Stimulated activated CD8-positive, alpha-beta memory T cell treated with anti-CD3 and anti-CD28 coated beads, Interleukin-2, amount 100 ng/mL, for 1 hour (primary cell): ENCODE measurements around the gene NOLC1.

ENCODE experiments used
- DNase-seq, 2 donors: peaks; one replicate each; pipeline ENCODE4 v3.0.0-alpha.2; 2020; ENCODE audit warnings: low read depth in 2 of 2

Gene NOLC1

DNA sequence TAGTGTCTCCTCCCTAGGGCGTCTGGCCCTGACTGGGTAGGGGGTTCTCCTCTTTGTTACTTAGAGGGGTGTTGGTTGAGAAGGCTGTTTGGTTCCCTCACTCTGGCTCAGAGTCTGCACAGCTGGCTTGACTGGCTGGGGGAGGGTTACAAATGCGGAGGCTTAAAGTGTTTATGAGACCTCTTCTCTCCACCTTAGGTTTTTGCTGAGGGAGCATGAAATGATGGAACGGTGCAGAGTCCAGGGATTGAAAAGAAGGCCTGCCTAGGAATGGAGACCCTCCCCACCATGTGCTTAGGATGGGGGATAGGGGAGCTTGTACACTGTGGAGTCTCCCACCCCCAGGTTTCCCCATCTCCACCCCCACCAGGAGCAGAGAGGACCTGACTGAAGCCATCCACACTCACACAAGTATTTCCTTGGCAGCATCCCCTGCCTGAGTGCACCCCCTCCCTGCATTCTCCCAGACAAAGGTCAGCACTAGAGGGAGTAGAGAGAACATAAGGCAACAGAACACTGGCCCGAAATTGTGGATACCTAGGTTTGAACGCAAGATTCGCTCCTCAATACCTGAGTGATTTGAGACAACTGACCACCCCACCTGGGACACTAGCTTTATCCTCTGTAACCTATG, 30.3 kb upstream of the NOLC1 start:
- no peak for DNase-seq

DNA sequence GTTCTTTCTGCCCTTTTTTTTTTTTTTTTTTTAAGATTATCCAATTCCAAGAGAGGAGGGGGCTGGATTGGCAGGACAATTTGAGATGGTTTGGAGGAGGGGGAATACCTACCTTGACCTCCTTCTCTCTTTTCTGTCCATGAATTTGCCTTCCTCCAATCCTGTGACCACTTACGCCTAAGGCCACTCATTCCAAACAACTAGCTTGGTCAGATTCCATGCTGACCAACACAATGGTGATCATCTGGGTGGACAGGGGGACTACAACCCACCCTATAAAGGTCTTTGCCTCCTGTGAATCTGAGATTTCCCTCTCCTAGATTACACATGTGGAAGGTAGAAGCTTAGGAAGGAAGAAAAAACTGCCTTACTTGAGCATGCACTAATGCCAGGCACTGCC, 29.7 kb upstream of the NOLC1 start:
- no peak for DNase-seq

DNA sequence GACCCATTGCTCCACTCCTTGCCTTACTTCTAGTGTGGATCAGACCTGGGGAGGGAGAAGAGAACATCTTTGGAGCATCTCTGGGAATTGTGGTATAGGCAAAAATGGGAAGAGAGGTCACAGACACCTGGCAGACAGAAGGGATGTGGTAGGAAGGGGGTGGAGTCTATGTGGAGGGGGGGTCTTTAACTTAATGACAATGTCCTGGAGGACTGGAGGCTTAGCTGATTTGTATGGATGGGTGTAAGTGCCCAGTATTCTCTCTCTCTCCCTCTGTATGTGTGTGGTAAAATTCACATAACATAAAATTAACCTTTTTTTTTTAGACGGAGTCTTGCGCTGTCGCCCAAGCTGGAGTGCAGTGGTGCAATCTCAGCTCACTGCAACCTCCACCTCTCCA, 29.0 kb upstream of the NOLC1 start:
- no peak for DNase-seq

DNA sequence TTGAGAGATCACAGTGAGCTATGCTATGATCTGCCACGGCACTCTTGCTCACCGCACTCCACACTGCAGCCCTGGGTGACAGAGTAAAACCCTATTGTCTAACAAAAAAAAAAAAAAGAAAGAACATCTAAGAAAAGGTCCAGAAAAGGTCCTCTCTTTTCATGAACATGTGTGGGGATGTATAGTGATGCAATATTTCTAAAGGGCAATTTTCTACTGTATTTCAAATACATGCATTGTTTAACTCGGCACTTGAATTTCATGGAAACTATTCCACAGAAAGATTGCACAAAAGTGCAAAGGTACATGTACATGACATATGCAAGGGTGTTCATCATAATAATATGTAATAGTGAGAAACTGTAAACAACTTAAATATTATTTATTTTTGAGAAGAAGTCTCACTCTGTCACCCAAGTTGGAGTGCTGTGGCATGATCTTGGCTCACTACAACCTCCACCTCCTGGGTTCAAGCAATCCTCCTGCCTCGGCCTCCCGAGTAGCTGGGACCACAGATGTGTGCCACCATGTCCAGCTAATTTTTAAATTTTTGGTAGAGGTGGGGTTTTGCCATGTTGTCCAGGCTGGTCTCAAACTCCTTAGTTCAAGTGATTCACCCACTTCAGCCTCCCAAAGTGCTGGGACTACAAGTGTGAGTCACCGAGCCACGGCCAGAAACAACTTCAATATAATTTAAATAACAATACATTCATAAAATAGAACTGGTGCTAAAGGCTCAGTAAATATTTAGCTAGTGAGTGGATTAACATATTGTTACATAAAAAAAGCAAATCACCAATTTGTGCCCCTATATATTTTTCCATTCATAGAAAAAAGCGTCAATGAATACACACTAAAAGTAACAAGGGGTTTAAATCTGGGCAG, 20.7 kb upstream of the NOLC1 start:
- no peak for DNase-seq

DNA sequence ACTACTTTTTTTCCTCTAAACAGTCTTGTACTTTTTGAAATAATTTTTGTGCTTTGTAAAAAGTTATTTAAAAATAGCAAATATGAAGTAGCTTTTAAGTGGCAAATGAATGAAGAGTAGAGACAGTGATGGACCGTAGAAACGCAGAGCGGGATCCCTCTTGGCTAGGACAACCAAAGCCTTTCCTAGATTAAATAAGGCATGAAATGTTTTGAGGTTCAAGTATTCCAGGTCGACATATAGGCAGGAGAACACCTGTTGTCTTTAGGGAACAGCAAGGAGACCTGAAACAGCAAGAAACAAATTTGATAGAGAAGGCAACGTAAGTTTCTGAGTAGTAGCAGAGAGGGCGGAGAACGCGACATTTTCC, 20.0 kb upstream of the NOLC1 start:
- no peak for DNase-seq

DNA sequence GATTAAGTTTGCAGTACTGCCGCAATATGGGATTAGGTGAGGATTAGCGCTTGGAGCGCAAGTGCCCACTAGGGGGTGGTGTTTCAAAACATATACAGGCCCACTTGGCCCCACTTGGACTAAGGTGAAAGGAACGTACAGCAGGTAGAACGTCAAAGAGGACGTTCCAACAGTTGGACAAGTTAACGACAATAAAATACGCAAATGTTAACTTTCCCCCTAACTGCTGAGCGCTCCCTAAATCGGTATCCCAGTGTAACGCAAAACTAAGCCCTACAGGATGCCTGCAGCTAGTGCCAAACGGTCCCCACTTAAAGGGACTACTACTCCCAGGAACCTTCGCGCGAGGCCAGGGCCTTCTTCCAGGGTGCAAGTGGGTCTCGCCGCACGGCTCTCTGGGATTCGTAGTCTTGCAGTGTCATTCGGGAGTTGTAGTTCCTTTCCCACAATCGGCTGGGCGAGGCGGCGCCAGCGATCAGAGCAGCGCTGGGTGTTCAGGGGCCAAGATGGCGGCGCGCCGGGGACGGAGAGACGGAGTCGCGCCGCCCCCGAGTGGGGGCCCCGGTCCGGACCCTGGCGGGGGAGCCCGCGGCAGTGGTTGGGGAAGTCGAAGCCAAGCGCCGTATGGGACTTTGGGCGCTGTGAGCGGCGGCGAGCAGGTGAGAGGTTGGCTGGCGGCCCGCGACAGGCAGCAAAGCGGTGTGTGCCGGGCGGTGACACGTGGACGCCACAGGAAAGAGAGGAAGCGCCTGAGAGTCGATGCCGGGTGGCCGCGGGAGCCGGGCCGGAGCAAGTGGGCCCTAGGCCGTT, 19.4 kb upstream of the NOLC1 start, which contains the start of gene PPRC1:
TSS of gene PPRC1 (plus strand) at position 478 of the 810 bp plus-strand sequence. CDS start at position 507, 29 bp downstream.
- peak; percentile 89 to 94 for DNase-seq

DNA sequence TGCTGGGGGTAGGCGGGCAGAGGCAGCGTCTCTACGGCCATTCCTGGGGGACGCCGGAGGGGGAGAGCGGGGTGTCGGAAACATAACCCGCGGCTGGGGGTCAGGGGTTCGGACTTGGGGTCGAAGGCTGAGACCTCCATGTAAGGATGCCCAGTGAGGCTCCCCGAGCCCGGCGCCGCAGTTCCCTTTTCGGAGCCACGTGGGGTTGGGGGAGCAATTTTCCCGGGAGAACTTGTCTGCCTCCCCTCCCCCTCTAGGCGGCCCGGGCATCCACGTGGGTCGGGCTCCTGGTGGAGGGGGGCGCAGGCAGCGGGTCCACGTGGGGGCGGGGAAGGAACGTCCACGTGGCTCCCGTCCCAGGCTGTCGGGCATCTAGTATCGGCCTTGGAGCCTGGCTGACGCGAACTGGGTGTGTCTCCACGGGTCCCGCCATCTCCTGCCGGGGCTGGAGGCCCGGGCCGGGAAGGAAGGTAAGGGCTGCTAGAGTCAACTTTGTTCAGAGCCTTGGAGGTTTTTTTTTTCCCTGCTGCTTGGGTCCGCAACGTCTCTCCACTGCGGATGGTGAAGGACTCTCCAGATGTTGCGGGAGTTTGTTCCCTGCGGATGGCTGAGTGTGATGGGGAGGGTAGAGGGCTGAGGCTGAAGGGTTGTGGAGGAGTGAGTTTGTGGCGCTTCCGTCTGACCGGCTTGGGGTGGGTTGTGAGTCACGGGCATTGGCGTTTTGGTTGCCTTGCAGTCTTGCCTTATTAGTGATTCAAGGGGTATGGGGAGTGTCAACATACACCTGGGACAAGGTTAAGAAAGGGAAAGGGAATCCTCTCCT, 18.6 kb upstream of the NOLC1 start:
- DNase-seq = no peak

DNA sequence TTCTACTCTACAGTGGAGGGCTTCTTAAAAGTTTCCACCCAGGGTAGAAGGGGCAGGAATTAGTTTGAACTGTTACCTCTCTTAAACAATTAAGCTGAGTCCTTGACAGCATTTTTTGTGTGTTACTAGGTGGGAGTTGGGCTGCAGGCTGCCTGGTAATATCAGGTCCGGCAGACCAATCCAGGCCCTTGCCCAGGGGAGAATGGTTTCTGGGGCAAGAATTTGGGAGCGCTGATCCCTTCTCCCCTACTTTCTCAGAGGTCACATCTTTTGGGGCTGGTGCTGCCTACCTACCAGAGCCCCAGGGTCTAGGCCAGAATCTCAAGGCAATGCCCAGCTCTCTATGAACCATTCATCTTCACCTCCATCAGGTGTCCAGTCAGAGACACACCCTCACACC, 17.8 kb upstream of the NOLC1 start:
- no peak for DNase-seq

DNA sequence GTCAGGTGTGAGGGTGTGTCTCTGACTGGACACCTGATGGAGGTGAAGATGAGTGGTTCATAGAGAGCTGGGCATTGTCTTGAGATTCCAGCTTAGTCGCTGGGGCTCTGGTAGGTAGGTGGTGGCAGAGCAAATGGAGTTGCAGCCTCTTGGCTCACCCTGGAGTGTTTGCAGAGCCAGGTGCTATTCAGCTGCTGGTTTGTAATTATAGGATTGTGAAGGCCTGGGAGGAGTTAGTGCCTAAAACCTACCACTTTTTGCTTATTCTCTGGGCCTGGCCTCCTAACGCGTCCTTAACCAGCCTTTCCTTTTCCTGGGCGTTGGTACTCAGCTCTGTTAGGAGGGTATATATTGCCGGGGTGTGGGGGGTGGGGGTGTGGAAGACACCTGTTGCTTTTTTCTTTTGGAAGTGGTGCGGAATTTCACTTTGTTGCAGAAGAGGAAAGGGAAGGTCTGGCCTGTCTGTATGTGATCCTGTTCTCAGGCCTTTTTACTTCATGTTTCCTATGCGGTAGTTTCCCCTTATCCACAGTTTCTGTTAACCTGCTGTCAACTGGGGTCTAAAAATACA, 16.1 kb upstream of the NOLC1 start:
- DNase-seq = no peak

DNA sequence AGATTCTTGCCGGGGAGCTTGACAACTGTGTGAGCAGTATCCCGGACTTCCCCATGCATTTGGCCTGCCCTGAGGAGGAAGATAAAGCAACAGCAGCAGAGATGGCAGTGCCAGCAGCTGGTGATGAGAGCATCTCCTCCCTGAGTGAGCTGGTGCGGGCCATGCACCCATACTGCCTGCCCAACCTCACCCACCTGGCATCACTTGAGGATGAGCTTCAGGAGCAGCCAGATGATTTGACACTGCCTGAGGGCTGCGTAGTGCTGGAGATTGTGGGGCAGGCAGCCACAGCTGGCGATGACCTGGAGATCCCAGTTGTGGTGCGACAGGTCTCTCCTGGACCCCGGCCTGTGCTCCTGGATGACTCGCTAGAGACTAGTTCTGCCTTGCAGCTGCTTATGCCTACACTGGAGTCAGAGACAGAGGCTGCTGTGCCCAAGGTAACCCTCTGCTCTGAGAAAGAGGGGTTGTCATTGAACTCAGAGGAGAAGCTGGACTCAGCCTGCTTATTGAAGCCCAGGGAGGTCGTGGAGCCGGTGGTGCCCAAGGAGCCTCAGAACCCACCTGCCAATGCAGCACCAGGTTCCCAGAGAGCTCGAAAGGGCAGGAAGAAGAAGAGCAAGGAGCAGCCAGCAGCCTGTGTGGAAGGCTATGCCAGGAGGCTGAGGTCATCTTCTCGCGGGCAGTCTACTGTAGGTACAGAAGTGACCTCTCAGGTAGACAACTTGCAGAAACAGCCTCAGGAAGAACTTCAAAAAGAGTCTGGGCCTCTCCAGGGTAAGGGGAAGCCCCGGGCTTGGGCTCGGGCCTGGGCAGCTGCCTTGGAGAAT, 12.7 kb upstream of the NOLC1 start:
- no peak for DNase-seq

DNA sequence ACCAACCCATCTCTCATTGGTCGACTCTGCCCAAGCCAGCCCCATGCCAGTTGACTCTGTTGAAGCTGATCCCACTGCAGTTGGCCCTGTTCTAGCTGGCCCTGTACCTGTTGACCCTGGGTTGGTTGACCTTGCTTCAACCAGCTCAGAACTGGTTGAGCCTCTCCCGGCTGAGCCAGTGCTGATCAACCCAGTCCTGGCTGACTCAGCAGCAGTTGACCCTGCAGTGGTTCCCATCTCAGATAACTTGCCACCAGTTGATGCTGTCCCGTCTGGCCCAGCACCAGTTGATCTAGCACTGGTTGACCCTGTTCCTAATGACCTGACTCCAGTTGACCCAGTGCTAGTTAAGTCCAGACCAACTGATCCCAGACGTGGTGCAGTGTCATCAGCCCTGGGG, 12.0 kb upstream of the NOLC1 start:
- no peak for DNase-seq

DNA sequence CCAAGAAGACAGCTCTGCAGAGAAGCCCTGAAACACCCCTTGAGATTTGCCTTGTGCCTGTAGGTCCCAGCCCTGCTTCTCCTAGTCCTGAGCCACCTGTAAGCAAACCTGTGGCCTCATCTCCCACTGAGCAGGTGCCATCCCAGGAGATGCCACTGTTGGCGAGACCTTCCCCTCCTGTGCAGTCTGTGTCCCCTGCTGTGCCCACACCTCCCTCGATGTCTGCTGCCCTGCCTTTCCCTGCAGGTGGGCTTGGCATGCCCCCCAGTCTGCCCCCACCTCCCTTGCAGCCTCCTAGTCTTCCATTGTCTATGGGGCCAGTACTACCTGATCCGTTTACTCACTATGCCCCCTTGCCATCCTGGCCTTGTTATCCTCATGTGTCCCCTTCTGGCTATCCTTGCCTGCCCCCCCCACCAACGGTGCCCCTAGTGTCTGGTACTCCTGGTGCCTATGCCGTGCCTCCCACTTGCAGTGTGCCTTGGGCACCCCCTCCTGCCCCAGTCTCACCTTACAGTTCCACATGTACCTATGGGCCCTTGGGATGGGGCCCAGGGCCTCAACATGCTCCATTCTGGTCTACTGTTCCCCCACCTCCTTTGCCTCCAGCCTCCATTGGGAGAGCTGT, 11.2 kb upstream of the NOLC1 start:
- no peak for DNase-seq

DNA sequence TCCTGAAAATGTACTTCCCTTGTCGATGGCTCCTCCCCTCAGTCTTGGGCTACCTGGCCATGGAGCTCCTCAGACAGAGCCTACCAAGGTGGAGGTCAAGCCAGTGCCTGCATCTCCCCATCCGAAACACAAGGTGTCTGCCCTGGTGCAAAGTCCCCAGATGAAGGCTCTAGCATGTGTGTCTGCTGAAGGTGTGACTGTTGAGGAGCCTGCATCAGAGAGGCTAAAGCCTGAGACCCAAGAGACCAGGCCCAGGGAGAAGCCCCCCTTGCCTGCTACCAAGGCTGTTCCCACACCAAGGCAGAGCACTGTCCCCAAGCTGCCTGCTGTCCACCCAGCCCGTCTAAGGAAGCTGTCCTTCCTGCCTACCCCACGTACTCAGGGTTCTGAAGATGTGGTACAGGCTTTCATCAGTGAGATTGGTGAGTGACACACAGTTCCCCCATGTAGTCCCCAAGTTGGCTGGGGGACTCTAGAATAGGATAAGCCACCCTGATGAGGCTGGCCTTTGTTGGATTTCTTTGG, 10.5 kb upstream of the NOLC1 start:
- DNase-seq = no peak

DNA sequence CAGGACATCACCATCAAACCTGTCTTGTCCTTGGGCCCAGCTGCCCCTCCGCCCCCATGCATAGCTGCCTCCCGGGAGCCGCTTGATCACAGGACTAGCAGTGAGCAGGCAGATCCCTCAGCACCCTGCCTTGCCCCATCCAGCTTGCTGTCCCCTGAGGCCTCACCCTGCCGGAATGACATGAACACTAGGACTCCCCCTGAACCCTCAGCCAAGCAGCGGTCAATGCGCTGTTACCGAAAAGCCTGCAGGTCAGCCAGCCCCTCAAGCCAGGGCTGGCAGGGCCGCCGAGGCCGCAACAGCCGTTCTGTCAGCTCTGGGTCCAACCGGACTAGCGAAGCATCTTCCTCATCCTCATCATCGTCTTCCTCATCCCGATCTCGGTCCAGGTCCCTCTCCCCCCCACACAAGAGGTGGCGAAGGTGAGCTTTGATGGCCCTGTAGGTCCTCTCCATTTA, 5.2 kb upstream of the NOLC1 start:
- no peak for DNase-seq

DNA sequence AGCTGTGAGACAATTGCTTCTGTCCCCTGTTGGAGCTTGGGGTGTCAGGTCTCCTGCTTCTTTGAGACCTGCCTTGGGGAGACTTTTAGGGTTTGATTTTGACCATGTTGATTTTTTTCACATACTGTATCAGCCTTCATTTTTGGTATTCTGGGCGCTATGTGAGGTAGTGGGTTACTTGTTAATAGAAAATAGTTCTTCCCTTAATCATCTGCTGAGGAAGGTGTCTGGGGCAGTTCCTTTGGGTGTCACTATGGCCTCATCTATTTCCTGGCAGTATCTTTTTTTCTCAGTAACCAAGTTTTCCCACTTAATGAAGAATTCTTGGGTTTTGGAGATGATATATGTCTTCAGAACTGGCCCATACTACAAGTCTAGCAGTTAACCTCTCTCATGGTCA, 4.6 kb upstream of the NOLC1 start:
- DNase-seq = no peak

DNA sequence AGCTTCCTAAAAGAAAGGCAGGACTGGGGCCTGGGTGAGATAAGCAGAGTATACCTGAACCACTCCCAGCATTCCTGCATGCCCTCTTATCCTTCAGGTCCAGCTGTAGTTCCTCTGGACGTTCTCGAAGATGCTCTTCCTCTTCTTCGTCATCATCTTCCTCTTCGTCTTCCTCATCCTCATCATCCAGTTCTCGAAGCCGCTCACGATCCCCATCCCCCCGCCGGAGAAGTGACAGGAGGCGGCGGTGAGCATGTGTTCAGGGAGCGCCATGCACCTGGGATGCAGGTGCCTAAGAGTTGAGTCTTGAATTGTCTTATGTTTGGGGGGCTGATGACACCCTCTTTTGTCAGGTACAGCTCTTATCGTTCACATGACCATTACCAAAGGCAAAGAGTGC, 3.9 kb upstream of the NOLC1 start:
- DNase-seq = no peak

DNA sequence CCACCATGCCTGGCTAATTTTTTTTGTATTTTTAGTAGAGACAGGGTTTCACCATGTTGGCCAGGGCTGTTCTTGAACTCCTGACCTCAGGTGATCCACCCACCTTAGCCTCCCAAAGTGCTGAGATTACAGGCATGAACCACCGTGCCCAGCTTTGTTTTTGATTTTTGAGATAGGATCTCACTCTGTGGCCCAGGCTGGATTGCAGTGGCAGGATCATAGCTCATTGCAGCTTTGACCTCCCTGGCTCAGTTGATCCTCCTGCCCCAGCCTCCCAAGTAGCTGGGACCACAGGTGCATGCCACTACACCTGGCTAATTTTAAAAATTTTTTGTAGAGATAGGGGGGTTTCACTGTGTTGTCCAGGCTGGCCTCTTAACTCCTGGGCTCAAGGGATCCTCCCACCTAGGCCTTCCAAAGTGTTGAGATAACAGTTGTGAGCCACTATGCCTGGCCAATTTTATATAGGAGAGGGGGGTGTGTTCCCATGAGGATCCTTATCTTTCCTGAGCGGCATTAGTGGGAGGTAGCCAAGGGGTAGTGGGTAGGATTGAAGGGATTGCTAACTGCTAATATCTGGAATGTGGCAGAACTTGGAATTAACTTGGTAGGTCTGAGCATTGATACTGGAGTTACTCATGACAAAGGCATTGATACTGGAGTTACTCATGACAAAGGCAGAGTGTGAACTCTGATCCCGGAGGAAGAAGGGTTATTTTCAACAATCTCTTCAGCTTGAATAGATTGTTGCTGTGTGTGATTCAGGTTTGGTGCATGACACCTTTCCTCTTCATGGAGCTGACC, 1.0 kb upstream of the NOLC1 start:
- no peak for DNase-seq

DNA sequence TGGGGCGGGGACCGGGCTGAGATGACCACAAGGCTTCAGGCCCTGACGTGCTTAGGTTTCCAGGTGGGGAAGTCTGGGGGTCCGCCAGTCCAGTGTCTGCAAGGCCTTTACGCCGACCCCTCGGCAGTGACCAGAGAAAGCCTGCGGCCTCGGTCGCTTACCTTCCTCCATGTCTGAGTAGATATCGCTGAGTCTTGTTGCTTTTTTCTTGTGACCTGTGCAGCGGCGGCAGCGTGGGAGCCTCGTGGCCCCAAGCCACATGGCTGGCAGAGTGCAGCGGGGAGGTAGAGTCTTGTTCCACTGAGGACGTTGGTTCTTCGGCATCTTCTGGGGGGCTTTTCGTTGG, 329 bp downstream of the NOLC1 start:
- no peak for DNase-seq

DNA sequence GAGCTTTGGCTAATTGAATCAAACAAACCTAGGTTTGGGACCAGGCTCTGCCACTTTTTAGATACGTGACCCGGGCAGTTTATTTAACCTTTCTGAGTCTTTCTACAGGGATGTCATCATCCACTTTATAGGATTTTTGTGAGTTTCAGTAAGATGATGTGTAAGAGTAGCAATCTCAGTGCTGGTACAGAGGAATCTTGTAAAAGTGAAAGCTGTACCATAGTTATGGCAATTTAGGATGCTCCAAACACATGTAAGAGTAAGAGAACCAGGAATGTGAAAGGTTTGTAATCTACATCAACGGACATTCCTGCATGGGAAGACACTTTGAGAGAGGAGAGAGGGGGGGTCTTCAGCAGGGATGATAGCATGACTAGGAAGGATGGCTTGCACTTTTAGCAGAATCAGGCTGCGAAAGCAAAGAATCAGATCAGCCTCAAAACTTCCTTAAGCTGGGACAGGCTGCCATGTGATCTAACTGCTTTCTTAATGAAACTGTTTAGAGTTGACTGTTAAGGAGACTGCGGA, 968 bp downstream of the NOLC1 start:
- DNase-seq = no peak
